ENCODE data around the gene NLGN1. TPM values are rescaled to one million over a fixed set of nuclear protein-coding genes. Genes with fewer than 3 reads are reported as not detected.

Gene NLGN1
- total and polyA plus RNA-seq, 5 experiments from 2014 or later: not detected

- POLR2A ChIA-PET: no interaction called here
- no peaks in the 10 kb centered on the region for H3K36me3 Mint-ChIP-seq
- H3K4me1 Mint-ChIP-seq: no peaks in the 10 kb centered on the region
- H3K9me3 Mint-ChIP-seq: peaks cover 0 to 7% (median 0%) of the 10 kb centered on the region in 9 donors
- no peak overlapping the region for H3K4me3 Mint-ChIP-seq
- H3K27ac Mint-ChIP-seq: no peak overlapping the region
- ATAC-seq (no peak), DNase-seq (no peak)
- peaks cover 0 to 4% (median 0%) of the 10 kb centered on the region in 5 donors for H3K27me3 Mint-ChIP-seq
Measured at GRCh38 chr3:174287705-174288104, 890.2 kb downstream of the NLGN1 start.

- H3K27me3 Mint-ChIP-seq: peaks cover 0 to 1% (median 0%) of the 10 kb centered on the region in 5 donors
- no peaks in the 10 kb centered on the region for H3K36me3 Mint-ChIP-seq
- H3K4me3 Mint-ChIP-seq: no peak overlapping the region
- POLR2A ChIA-PET: no interaction called here
- no peaks in the 10 kb centered on the region for H3K4me1 Mint-ChIP-seq
- ATAC-seq: no peak
- peaks cover 0 to 11% (median 0%) of the 10 kb centered on the region in 9 donors for H3K9me3 Mint-ChIP-seq
- H3K27ac Mint-ChIP-seq: no peak overlapping the region
- no peak for DNase-seq
Measured at GRCh38 chr3:174294616-174295015, 897.1 kb downstream of the NLGN1 start.

GRCh38 chr3:174295306-174296092 is 898.0 kb downstream of the NLGN1 start:
- Mint-ChIP-seq H3K36me3 (no peaks in the 10 kb centered on the region), H3K27ac (no peak overlapping the region), H3K4me1 (no peaks in the 10 kb centered on the region), H3K9me3 (peaks cover 0 to 8% (median 0%) of the 10 kb centered on the region in 9 donors), H3K4me3 (no peak overlapping the region), H3K27me3 (peaks cover 0 to 1% (median 0%) of the 10 kb centered on the region in 5 donors)
- ATAC-seq (no peak), DNase-seq (no peak)
- POLR2A ChIA-PET: no interaction called here

- H3K4me3 Mint-ChIP-seq: no peak overlapping the region
- H3K4me1 Mint-ChIP-seq: no peaks in the 10 kb centered on the region
- no peaks in the 10 kb centered on the region for H3K36me3 Mint-ChIP-seq
- H3K9me3 Mint-ChIP-seq: peaks cover 0 to 10% (median 2%) of the 10 kb centered on the region in 9 donors
- peaks cover 0 to 1% (median 0%) of the 10 kb centered on the region in 5 donors for H3K27me3 Mint-ChIP-seq
- DNase-seq: no peak
- H3K27ac Mint-ChIP-seq: no peak overlapping the region
- POLR2A ChIA-PET: no interaction called here
- no peak for ATAC-seq
Measured at GRCh38 chr3:174302746-174303315, 905.3 kb downstream of the NLGN1 start.

GRCh38 chr3:174303907-174304560 is 906.5 kb downstream of the NLGN1 start:
- ATAC-seq (no peak), DNase-seq (no peak)
- Mint-ChIP-seq H3K4me3 (no peak overlapping the region), H3K36me3 (no peaks in the 10 kb centered on the region), H3K27ac (no peak overlapping the region), H3K4me1 (no peaks in the 10 kb centered on the region), H3K9me3 (peaks cover 0 to 10% (median 2%) of the 10 kb centered on the region in 9 donors), H3K27me3 (peaks cover 0 to 1% (median 0%) of the 10 kb centered on the region in 5 donors)
- POLR2A ChIA-PET: no interaction called here

GRCh38 chr3:174308736-174309135 is 911.2 kb downstream of the NLGN1 start:
- Mint-ChIP-seq H3K36me3 (no peaks in the 10 kb centered on the region), H3K27me3 (peaks cover 0 to 1% (median 0%) of the 10 kb centered on the region in 5 donors), H3K4me1 (no peaks in the 10 kb centered on the region), H3K4me3 (no peak overlapping the region), H3K9me3 (peaks cover 0 to 10% (median 0%) of the 10 kb centered on the region in 9 donors), H3K27ac (no peak overlapping the region)
- POLR2A ChIA-PET: no interaction called here
- DNase-seq (no peak), ATAC-seq (no peak)

GRCh38 chr3:174310475-174310983 is 913.0 kb downstream of the NLGN1 start:
- Mint-ChIP-seq H3K4me1 (no peaks in the 10 kb centered on the region), H3K27ac (no peak overlapping the region), H3K9me3 (peaks cover 0 to 4% (median 0%) of the 10 kb centered on the region in 9 donors), H3K36me3 (no peaks in the 10 kb centered on the region), H3K4me3 (no peak overlapping the region), H3K27me3 (peaks cover 0 to 7% (median under 1%) of the 10 kb centered on the region in 5 donors)
- DNase-seq: no peak
- no peak for ATAC-seq
- POLR2A ChIA-PET: no interaction called here

- Mint-ChIP-seq H3K27me3 (peaks cover 0 to 7% (median 0%) of the 10 kb centered on the region in 5 donors), H3K4me1 (no peaks in the 10 kb centered on the region), H3K9me3 (peaks cover 0 to 18% (median 7%) of the 10 kb centered on the region in 9 donors), H3K27ac (no peak overlapping the region), H3K36me3 (peaks cover 0 to 8% (median 0%) of the 10 kb centered on the region in 3 donors), H3K4me3 (no peak overlapping the region)
- no peak for DNase-seq
- no peak for ATAC-seq
- POLR2A ChIA-PET: no interaction called here
Measured at GRCh38 chr3:174315225-174315624, 917.7 kb downstream of the NLGN1 start.

GRCh38 chr3:174317005-174317404 is 919.5 kb downstream of the NLGN1 start:
- Mint-ChIP-seq H3K27ac (no peak overlapping the region), H3K27me3 (peaks cover 0 to 7% (median 0%) of the 10 kb centered on the region in 5 donors), H3K4me3 (no peak overlapping the region), H3K4me1 (no peaks in the 10 kb centered on the region), H3K9me3 (peaks cover 0 to 36% (median 10%) of the 10 kb centered on the region in 9 donors), H3K36me3 (peaks cover 0 to 8% (median 0%) of the 10 kb centered on the region in 3 donors)
- DNase-seq (no peak), ATAC-seq (no peak)
- POLR2A ChIA-PET: no interaction called here

GRCh38 chr3:174318181-174318580 is 920.6 kb downstream of the NLGN1 start:
- DNase-seq (no peak), ATAC-seq (no peak)
- H3K9me3 Mint-ChIP-seq: peaks cover 0 to 38% (median 12%) of the 10 kb centered on the region in 9 donors
- no peaks in the 10 kb centered on the region for H3K4me1 Mint-ChIP-seq
- no peak overlapping the region for H3K27ac Mint-ChIP-seq
- H3K27me3 Mint-ChIP-seq: peaks cover 0 to 7% (median 0%) of the 10 kb centered on the region in 5 donors
- no peak overlapping the region for H3K4me3 Mint-ChIP-seq
- H3K36me3 Mint-ChIP-seq: peaks cover 0 to 8% (median 0%) of the 10 kb centered on the region in 3 donors
- POLR2A ChIA-PET: no interaction called here

GRCh38 chr3:174321548-174321947 is 924.0 kb downstream of the NLGN1 start:
- Mint-ChIP-seq H3K4me3 (no peak overlapping the region), H3K36me3 (peaks cover 0 to 8% (median 0%) of the 10 kb centered on the region in 3 donors), H3K4me1 (no peaks in the 10 kb centered on the region), H3K9me3 (peaks cover 0 to 38% (median 12%) of the 10 kb centered on the region in 9 donors), H3K27ac (no peak overlapping the region), H3K27me3 (no peaks in the 10 kb centered on the region)
- no peak for DNase-seq
- POLR2A ChIA-PET: no interaction called here
- ATAC-seq: no peak

GRCh38 chr3:174322789-174323188 is 925.2 kb downstream of the NLGN1 start:
- Mint-ChIP-seq H3K9me3 (peaks cover 0 to 38% (median 12%) of the 10 kb centered on the region in 9 donors), H3K4me1 (no peaks in the 10 kb centered on the region), H3K27me3 (no peaks in the 10 kb centered on the region), H3K36me3 (peaks cover 0 to 8% (median 0%) of the 10 kb centered on the region in 3 donors), H3K4me3 (no peak overlapping the region), H3K27ac (no peak overlapping the region)
- POLR2A ChIA-PET: no interaction called here
- DNase-seq: no peak
- no peak for ATAC-seq

- Mint-ChIP-seq H3K27me3 (peaks cover 0 to 2% (median 0%) of the 10 kb centered on the region in 5 donors), H3K9me3 (peaks cover 0 to 34% (median 7%) of the 10 kb centered on the region in 9 donors), H3K36me3 (peaks cover 0 to 7% (median 0%) of the 10 kb centered on the region in 3 donors), H3K27ac (no peak overlapping the region), H3K4me1 (no peaks in the 10 kb centered on the region), H3K4me3 (no peak overlapping the region)
- ATAC-seq (no peak), DNase-seq (no peak)
- POLR2A ChIA-PET: no interaction called here
Measured at GRCh38 chr3:174325171-174325570, 927.6 kb downstream of the NLGN1 start.

Data from naive thymus-derived CD8-positive, alpha-beta T cell (primary cell).